Muscle layer of colon (tissue), 2 donors: ENCODE measurements around the gene TBC1D23.
"Not testable (repeated sequence)": the region's sequence is repeated elsewhere in the genome, so short reads cannot be mapped to it uniquely, and the experiment has no call there.

Source experiments
- H3K27ac ChIP-seq: one replicate; pipeline ENCODE4 v1.7.0; 2013; ENCODE audit warnings: low read depth, mild to moderate bottlenecking, low read length, moderate library complexity
- H3K27me3 ChIP-seq, 2 donors: one replicate each; pipeline ENCODE4 v1.7.0; 2013; ENCODE audit warnings: low read length in 2 of 2, mild to moderate bottlenecking in 2 of 2; ENCODE audit not compliant: insufficient read depth in 2 of 2, control insufficient read depth in 1 of 2
- H3K36me3 ChIP-seq: one replicate; pipeline ENCODE4 v1.7.0; 2013; ENCODE audit warnings: mild to moderate bottlenecking, low read length; ENCODE audit not compliant: insufficient read depth
- H3K4me1 ChIP-seq: one replicate; pipeline ENCODE4 v1.7.0; 2013; ENCODE audit warnings: mild to moderate bottlenecking, low read length; ENCODE audit not compliant: insufficient read depth
- H3K4me3 ChIP-seq, 2 donors: one replicate each; pipeline ENCODE4 v1.7.0; 2013; ENCODE audit warnings: low read length in 2 of 2, low read depth in 1 of 2, mild to moderate bottlenecking in 1 of 2, moderate library complexity in 1 of 2
- H3K9ac ChIP-seq: one replicate; pipeline ENCODE4 v1.7.0; 2013; ENCODE audit warnings: low read length
- H3K9me3 ChIP-seq: one replicate; pipeline ENCODE4 v1.7.0; 2013; ENCODE audit warnings: mild to moderate bottlenecking, low read length
- donor health status: abdominal sarcoma.
- donor health status: Adenocarcinoma of cecum.

The TBC1D23 gene

GRCh38 chr3:100230710-100231109 lies 30.1 kb upstream of the TBC1D23 start:
- Histone ChIP-seq H3K4me3 (no peak overlapping the region), H3K9ac (no peak overlapping the region), H3K27me3 (no peaks in the 10 kb centered on the region), H3K27ac (no peak overlapping the region), H3K4me1 (no peaks in the 10 kb centered on the region), H3K9me3 (no peaks in the 10 kb centered on the region), H3K36me3 (no peaks in the 10 kb centered on the region)

- Histone ChIP-seq H3K27me3 (no peaks in the 10 kb centered on the region), H3K9me3 (no peaks in the 10 kb centered on the region), H3K9ac (no peak overlapping the region), H3K36me3 (no peaks in the 10 kb centered on the region), H3K27ac (no peak overlapping the region), H3K4me3 (no peak overlapping the region), H3K4me1 (no peaks in the 10 kb centered on the region)
These were observed 29.1 kb upstream of the TBC1D23 start for GRCh38 chr3:100231668-100232067.

- Histone ChIP-seq H3K27me3 (no peaks in the 10 kb centered on the region), H3K4me1 (no peaks in the 10 kb centered on the region), H3K9ac (no peak overlapping the region), H3K36me3 (no peaks in the 10 kb centered on the region), H3K27ac (no peak overlapping the region), H3K9me3 (no peaks in the 10 kb centered on the region), H3K4me3 (no peak overlapping the region)
These were observed 26.4 kb upstream of the TBC1D23 start for GRCh38 chr3:100234364-100234763.

- no peaks in the 10 kb centered on the region for H3K36me3 ChIP-seq
- H3K27me3 ChIP-seq: no peaks in the 10 kb centered on the region
- no peaks in the 10 kb centered on the region for H3K4me1 ChIP-seq
- H3K9me3 ChIP-seq: no peaks in the 10 kb centered on the region
- no peak overlapping the region for H3K4me3 ChIP-seq
- H3K27ac ChIP-seq: no peak overlapping the region
- H3K9ac ChIP-seq: no peak overlapping the region
These were observed 22.2 kb upstream of the TBC1D23 start for GRCh38 chr3:100238599-100238998.

- not testable (repeated sequence) for H3K27ac ChIP-seq, H3K9me3 ChIP-seq, H3K4me3 ChIP-seq, H3K4me1 ChIP-seq, H3K36me3 ChIP-seq, H3K9ac ChIP-seq, H3K27me3 ChIP-seq
These were observed 18.3 kb upstream of the TBC1D23 start for GRCh38 chr3:100242471-100242870.

- H3K27me3 ChIP-seq: no peaks in the 10 kb centered on the region
- H3K9me3 ChIP-seq: no peaks in the 10 kb centered on the region
- H3K27ac ChIP-seq: no peak overlapping the region
- H3K36me3 ChIP-seq: no peaks in the 10 kb centered on the region
- no peak overlapping the region for H3K4me3 ChIP-seq
- no peaks in the 10 kb centered on the region for H3K4me1 ChIP-seq
- H3K9ac ChIP-seq: no peak overlapping the region
These were observed 16.5 kb upstream of the TBC1D23 start for GRCh38 chr3:100244264-100244663.

- Histone ChIP-seq H3K9ac (no peak overlapping the region), H3K27me3 (no peaks in the 10 kb centered on the region), H3K9me3 (no peaks in the 10 kb centered on the region), H3K27ac (no peak overlapping the region), H3K36me3 (no peaks in the 10 kb centered on the region), H3K4me3 (no peak overlapping the region), H3K4me1 (no peaks in the 10 kb centered on the region)
These were observed 15.7 kb upstream of the TBC1D23 start for GRCh38 chr3:100245136-100245535.

GRCh38 chr3:100245927-100246326 lies 14.9 kb upstream of the TBC1D23 start:
- Histone ChIP-seq H3K4me1 (no peaks in the 10 kb centered on the region), H3K4me3 (no peak overlapping the region), H3K9me3 (no peaks in the 10 kb centered on the region), H3K9ac (no peak overlapping the region), H3K27me3 (no peaks in the 10 kb centered on the region), H3K27ac (no peak overlapping the region), H3K36me3 (no peaks in the 10 kb centered on the region)

- H3K9me3 ChIP-seq: no peaks in the 10 kb centered on the region
- H3K36me3 ChIP-seq: no peaks in the 10 kb centered on the region
- H3K27me3 ChIP-seq: no peaks in the 10 kb centered on the region
- no peak overlapping the region for H3K4me3 ChIP-seq
- no peaks in the 10 kb centered on the region for H3K4me1 ChIP-seq
- no peak overlapping the region for H3K9ac ChIP-seq
- no peak overlapping the region for H3K27ac ChIP-seq
These were observed 13.8 kb upstream of the TBC1D23 start for GRCh38 chr3:100246999-100247398.

- no peak overlapping the region for H3K4me3 ChIP-seq
- H3K36me3 ChIP-seq: no peaks in the 10 kb centered on the region
- no peaks in the 10 kb centered on the region for H3K4me1 ChIP-seq
- no peak overlapping the region for H3K27ac ChIP-seq
- H3K9ac ChIP-seq: no peak overlapping the region
- no peaks in the 10 kb centered on the region for H3K9me3 ChIP-seq
- H3K27me3 ChIP-seq: no peaks in the 10 kb centered on the region
These were observed 8.8 kb upstream of the TBC1D23 start for GRCh38 chr3:100252001-100252400.

- Histone ChIP-seq H3K4me3 (no peak overlapping the region), H3K9me3 (no peaks in the 10 kb centered on the region), H3K9ac (no peak overlapping the region), H3K36me3 (no peaks in the 10 kb centered on the region), H3K27me3 (no peaks in the 10 kb centered on the region), H3K27ac (peak overlapping the region; percentile 16), H3K4me1 (peaks cover 2% of the 10 kb centered on the region)
These were observed 6.5 kb upstream of the TBC1D23 start for GRCh38 chr3:100254168-100254777.

- Histone ChIP-seq H3K4me3 (no peak overlapping the region), H3K27me3 (no peaks in the 10 kb centered on the region), H3K9ac (no peak overlapping the region), H3K27ac (no peak overlapping the region), H3K36me3 (no peaks in the 10 kb centered on the region), H3K9me3 (no peaks in the 10 kb centered on the region), H3K4me1 (peaks cover 10% of the 10 kb centered on the region)
These were observed 4.1 kb upstream of the TBC1D23 start for GRCh38 chr3:100256731-100257151.
